Measurements from ENCODE around the gene DUSP18.

- TF ChIP-seq CTCF (IDR thresholded peaks at IDR 0.05) = no peak
- TF ChIP-seq POLR2A (IDR thresholded peaks at IDR 0.05) = no peak
These were observed 34.2 kb upstream of the DUSP18 start for GRCh38 chr22:30701872-30702271.
